PFSK-1 (cell line): Measurements from ENCODE around the gene METTL14.

Experiments
- FOXP2 ChIP-seq: optimal IDR thresholded peaks from 2 replicates; pipeline ENCODE3; 2011; ENCODE audit warnings: borderline replicate concordance, control low read depth, inconsistent platforms; ENCODE audit not compliant: insufficient read depth; ENCODE audit errors: extremely low read length, extremely low read depth
- POLR2AphosphoS5 ChIP-seq: IDR thresholded peaks from 2 replicates; pipeline ENCODE4 v1.6.1; 2012; ENCODE audit warnings: low read depth, mild to moderate bottlenecking, control low read depth, low read length, moderate library complexity
- SIN3A ChIP-seq: IDR thresholded peaks from 2 replicates; pipeline ENCODE4 v1.6.1; 2012; ENCODE audit warnings: mild to moderate bottlenecking, low read length, moderate library complexity, borderline replicate concordance; ENCODE audit not compliant: insufficient read depth
- TAF1 ChIP-seq: IDR thresholded peaks from 2 replicates; pipeline ENCODE4 v1.6.1; 2012; ENCODE audit warnings: low read length, control low read depth, borderline replicate concordance; ENCODE audit not compliant: insufficient read depth
- TF ChIP-seq, protein P1 (sequence below), 2 experiments: IDR thresholded peaks; 2 replicates each; pipeline versions ENCODE4 v1.6.1 to v1.8.0; 2011 to 2012; ENCODE audit warnings: low read depth in 2 of 2, low read length in 2 of 2, control low read depth in 1 of 2, inconsistent platforms in 1 of 2, mild to moderate bottlenecking in 1 of 2, moderate library complexity in 1 of 2; ENCODE audit not compliant: insufficient read depth in 1 of 2

Gene METTL14

DNA sequence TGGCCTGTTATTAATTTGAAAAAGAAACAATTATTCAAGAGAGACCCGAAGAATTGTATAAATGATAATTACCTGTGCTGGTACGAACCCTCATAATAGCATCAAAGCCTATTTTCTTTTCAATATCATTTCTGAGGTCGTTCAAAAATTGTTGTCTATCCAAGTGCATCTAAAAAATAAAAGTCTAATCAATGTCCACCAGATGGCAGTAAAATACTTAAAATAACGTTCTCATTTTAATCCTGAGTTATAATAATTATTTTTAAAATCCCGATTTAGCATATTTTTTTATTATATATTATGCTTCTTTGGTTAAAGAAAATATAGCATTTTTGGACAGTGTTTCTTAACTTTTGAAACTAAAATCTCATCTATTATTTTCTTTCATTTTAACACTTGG is 55.7 kb downstream of the METTL14 start:
- TF ChIP-seq TAF1 (no peak), POLR2AphosphoS5 (no peak), SIN3A (no peak), FOXP2 (no peak)
- TF ChIP-seq, protein P1, sequence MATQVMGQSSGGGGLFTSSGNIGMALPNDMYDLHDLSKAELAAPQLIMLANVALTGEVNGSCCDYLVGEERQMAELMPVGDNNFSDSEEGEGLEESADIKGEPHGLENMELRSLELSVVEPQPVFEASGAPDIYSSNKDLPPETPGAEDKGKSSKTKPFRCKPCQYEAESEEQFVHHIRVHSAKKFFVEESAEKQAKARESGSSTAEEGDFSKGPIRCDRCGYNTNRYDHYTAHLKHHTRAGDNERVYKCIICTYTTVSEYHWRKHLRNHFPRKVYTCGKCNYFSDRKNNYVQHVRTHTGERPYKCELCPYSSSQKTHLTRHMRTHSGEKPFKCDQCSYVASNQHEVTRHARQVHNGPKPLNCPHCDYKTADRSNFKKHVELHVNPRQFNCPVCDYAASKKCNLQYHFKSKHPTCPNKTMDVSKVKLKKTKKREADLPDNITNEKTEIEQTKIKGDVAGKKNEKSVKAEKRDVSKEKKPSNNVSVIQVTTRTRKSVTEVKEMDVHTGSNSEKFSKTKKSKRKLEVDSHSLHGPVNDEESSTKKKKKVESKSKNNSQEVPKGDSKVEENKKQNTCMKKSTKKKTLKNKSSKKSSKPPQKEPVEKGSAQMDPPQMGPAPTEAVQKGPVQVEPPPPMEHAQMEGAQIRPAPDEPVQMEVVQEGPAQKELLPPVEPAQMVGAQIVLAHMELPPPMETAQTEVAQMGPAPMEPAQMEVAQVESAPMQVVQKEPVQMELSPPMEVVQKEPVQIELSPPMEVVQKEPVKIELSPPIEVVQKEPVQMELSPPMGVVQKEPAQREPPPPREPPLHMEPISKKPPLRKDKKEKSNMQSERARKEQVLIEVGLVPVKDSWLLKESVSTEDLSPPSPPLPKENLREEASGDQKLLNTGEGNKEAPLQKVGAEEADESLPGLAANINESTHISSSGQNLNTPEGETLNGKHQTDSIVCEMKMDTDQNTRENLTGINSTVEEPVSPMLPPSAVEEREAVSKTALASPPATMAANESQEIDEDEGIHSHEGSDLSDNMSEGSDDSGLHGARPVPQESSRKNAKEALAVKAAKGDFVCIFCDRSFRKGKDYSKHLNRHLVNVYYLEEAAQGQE (IDR thresholded peaks at IDR 0.05; ENCODE audit: insufficient read depth in 1 of 2, low read depth in 2 of 2, low read length in 2 of 2): no peak

DNA sequence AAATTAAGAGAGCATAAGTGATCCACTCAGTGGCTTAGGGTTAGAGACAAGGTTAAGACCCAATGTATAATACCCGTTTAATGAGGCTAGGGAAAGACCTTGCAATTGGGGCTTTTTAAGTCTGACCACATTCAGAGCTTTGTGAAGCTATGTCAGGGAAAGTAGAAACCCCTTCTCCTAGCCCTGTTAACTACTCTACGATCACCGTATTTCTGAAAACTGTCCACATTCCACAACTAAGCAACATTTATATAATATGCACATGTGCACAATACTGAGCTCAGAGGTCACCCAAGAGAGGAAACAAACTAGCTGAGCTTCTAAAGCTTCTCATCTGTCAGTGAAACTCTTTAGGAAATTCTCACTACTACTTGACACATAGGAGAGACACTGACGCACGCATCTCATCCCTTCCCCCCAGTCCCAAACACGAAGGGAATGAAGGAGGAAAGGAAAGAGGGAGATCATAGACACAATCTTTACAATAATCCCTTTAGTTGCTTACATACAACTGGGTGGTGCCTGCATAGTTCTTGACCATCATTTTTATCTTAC is 56.2 kb downstream of the METTL14 start:
- TF ChIP-seq POLR2AphosphoS5 (no peak), TAF1 (no peak), FOXP2 (no peak), SIN3A (no peak)
- TF ChIP-seq, protein P1 (IDR thresholded peaks at IDR 0.05; ENCODE audit: insufficient read depth in 1 of 2, low read depth in 2 of 2, low read length in 2 of 2): no peak

DNA sequence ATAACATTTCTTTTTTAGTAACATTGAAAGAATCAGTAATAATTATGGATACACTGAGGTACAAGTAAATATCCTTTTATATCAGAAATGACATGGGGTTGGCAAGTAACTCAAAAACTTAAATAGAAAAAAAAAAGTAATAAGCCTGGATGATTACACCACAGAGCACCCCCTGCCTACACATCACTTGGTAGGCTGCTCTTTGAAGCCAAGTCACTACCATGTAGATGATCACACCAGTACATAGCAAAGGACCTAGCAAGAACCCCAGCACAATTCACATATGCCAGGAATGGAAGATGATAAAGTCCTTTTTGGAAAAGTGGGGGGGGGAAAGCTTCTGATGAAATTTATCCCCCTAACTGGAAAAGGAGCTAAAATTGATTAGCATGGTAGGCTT is 56.9 kb downstream of the METTL14 start:
- no peak for TF ChIP-seq FOXP2
- no peak for TF ChIP-seq SIN3A
- TF ChIP-seq, protein P1 (IDR thresholded peaks at IDR 0.05; ENCODE audit: insufficient read depth in 1 of 2, low read depth in 2 of 2, low read length in 2 of 2): no peak
- no peak for TF ChIP-seq TAF1
- TF ChIP-seq POLR2AphosphoS5: no peak

DNA sequence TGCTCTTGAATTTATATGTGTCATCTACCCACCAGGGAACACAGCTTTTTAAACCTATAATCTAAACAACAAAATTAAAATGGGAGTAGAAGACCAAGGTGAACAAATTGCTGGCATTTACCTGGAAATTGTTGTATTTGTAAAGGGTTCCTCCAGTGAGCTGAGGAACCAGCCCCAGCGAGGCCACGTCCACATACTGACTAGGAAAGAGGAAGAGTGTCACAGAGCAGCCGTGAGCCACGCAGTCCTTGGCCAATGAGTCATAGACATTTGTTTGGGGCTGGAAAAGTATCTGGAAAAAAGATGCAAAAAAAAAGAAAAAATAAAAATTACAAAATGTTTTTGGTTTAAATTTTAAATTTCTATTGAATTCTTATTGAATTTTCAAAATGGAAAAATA is 58.7 kb downstream of the METTL14 start:
- TF ChIP-seq TAF1 (no peak), FOXP2 (no peak), SIN3A (no peak), POLR2AphosphoS5 (no peak)
- TF ChIP-seq, protein P1 (IDR thresholded peaks at IDR 0.05; ENCODE audit: insufficient read depth in 1 of 2, low read depth in 2 of 2, low read length in 2 of 2): no peak
